Left ventricle myocardium inferior (tissue), 1 donor: Measurements from ENCODE around the gene CDC14A. TPM values are rescaled to one million over a fixed set of nuclear protein-coding genes. Genes with fewer than 3 reads are reported as not detected.

Experiments
- DNase-seq: peaks from one replicate; pipeline ENCODE4 v3.0.0-alpha.2; 2020
- H3K27ac ChIP-seq: fragments of 200-600 bp; replicated peaks from 2 replicates; pipeline ENCODE4 v1.8.0; 2021
- H3K27me3 ChIP-seq: fragments of 200-600 bp; 2 replicates; pipeline ENCODE4 v1.8.0; 2021; ENCODE audit warnings: low read depth
- H3K36me3 ChIP-seq: fragments of 200-600 bp; 2 replicates; pipeline ENCODE4 v1.8.0; 2021
- H3K4me1 ChIP-seq: fragments of 200-600 bp; 2 replicates; pipeline ENCODE4 v1.8.0; 2021
- H3K4me3 ChIP-seq: fragments of 200-600 bp; 2 replicates; pipeline ENCODE4 v1.8.0; 2021; ENCODE audit warnings: mild to moderate bottlenecking, moderate library complexity
- H3K9me3 ChIP-seq: fragments of 200-600 bp; replicated peaks from 2 replicates; pipeline ENCODE4 v1.8.0; 2021
- CTCF ChIP-seq: fragments of 200-600 bp; IDR thresholded peaks from 2 replicates; pipeline ENCODE4 v1.8.0; 2021; ENCODE audit warnings: antibody characterized with exemption, mild to moderate bottlenecking, borderline replicate concordance
- intact Hi-C: fragments of 100-400 bp; cut with micrococcal nuclease; formaldehyde crosslinking; loops from one replicate; pipeline ENCODE4 v1.11.0; 2022
- total RNA-seq: library from RNA; stranded (reverse); fragmentation: NEBNext Ultra II Directional; extraction: Animal tissue kit (Norgen Biotek cat#: 25700); gene quantifications from one replicate; pipeline ENCODE4 v1.2.1, GENCODE V29; 2021
- donor health status: DM: no; HTN: yes; CAD: no; lungs with severe emphysema.

Gene CDC14A
- total RNA-seq, 1 donor from 2014 or later = 2.4 TPM

- TF ChIP-seq CTCF = no peak
- no peaks in the 10 kb centered on the region for H3K27me3 ChIP-seq
- intact Hi-C loops = no loop called here
- DNase-seq = no peak
- H3K27ac ChIP-seq = no peak overlapping the region
- H3K9me3 ChIP-seq = no peaks in the 10 kb centered on the region
- peaks cover 4% of the 10 kb centered on the region for H3K4me1 ChIP-seq
- no peaks in the 10 kb centered on the region for H3K36me3 ChIP-seq
- H3K4me3 ChIP-seq = no peak overlapping the region
Measured at GRCh38 chr1:100413035-100413434, 60.7 kb downstream of the CDC14A start.

GRCh38 chr1:100414693-100415497 lies 62.6 kb downstream of the CDC14A start:
- intact Hi-C loops = no loop called here
- DNase-seq = no peak
- Histone ChIP-seq H3K4me3 (no peak overlapping the region), H3K4me1 (peaks cover 4% of the 10 kb centered on the region), H3K9me3 (no peaks in the 10 kb centered on the region), H3K27me3 (no peaks in the 10 kb centered on the region), H3K36me3 (no peaks in the 10 kb centered on the region), H3K27ac (no peak overlapping the region)
- no peak for TF ChIP-seq CTCF

GRCh38 chr1:100415498-100415778 lies 63.1 kb downstream of the CDC14A start:
- peaks cover 4% of the 10 kb centered on the region for H3K4me1 ChIP-seq
- H3K4me3 ChIP-seq = no peak overlapping the region
- H3K27me3 ChIP-seq = no peaks in the 10 kb centered on the region
- intact Hi-C loops = no loop called here
- DNase-seq = no peak
- H3K36me3 ChIP-seq = no peaks in the 10 kb centered on the region
- TF ChIP-seq CTCF = no peak
- no peak overlapping the region for H3K27ac ChIP-seq
- no peaks in the 10 kb centered on the region for H3K9me3 ChIP-seq

- DNase-seq = no peak
- intact Hi-C loops = no loop called here
Measured at GRCh38 chr1:100419072-100419471, 66.8 kb downstream of the CDC14A start.

GRCh38 chr1:100422065-100422464 lies 69.8 kb downstream of the CDC14A start:
- DNase-seq = no peak

More at GRCh38 chr1:100419072-100419471, 66.8 kb downstream of the CDC14A start:
- no peaks in the 10 kb centered on the region for H3K27me3 ChIP-seq
- no peak overlapping the region for H3K27ac ChIP-seq
- H3K4me1 ChIP-seq = no peaks in the 10 kb centered on the region
- no peak overlapping the region for H3K4me3 ChIP-seq
- no peaks in the 10 kb centered on the region for H3K9me3 ChIP-seq
- no peak for TF ChIP-seq CTCF
- H3K36me3 ChIP-seq = no peaks in the 10 kb centered on the region

More at GRCh38 chr1:100422065-100422464, 69.8 kb downstream of the CDC14A start:
- H3K36me3 ChIP-seq = peaks cover 12% of the 10 kb centered on the region
- H3K27me3 ChIP-seq = no peaks in the 10 kb centered on the region
- TF ChIP-seq CTCF = no peak
- H3K4me3 ChIP-seq = no peak overlapping the region
- H3K4me1 ChIP-seq = no peaks in the 10 kb centered on the region
- intact Hi-C loops = no loop called here
- no peaks in the 10 kb centered on the region for H3K9me3 ChIP-seq
- no peak overlapping the region for H3K27ac ChIP-seq
